HG02943 (cell line): Measurements from ENCODE around the gene SLC15A1.
"Not testable (repeated sequence)": the region's sequence is repeated elsewhere in the genome, so short reads cannot be mapped to it uniquely, and the experiment has no call there.

Experiments used
- ATAC-seq: cut with Tn5 transposase; IDR thresholded peaks from one replicate; pipeline ENCODE4 v1.9.1; 2021; ENCODE audit warnings: mild to moderate bottlenecking, low read depth, moderate library complexity; ENCODE audit not compliant: unreplicated experiment

Gene SLC15A1

DNA sequence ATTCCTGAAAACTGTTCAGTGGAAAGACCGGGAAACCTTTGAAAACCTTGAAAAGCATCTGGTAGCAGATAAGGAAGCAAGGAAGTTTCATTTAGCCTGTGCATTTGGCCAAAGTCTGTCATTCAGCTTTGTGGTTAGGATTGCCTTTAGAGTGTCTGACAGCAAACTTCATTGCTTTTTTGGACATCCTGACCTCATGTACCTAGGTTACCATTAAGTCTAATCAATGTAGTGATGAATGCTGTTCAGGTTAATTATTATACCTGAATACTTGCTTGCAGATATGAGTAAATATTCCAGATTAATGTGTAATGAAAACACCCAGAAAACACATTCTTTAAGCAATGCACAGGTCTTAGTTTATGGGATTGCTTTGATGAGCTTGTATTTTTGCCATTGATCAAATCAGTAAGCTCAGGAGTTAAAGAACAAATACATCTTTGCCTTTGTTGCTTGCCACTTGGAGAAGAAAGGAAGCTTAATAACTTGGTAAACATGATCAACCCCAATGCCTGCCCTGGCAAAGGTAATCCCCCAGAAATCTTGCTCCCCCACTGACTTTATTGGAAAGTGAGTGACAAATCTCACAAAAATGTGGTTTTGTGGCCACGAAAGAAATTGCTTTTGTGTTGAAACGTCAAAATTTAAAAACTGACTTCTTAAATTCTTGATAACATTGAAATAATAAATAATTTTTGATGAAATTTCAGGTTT, 87.4 kb downstream of the SLC15A1 start:
- ATAC-seq: no peak

DNA sequence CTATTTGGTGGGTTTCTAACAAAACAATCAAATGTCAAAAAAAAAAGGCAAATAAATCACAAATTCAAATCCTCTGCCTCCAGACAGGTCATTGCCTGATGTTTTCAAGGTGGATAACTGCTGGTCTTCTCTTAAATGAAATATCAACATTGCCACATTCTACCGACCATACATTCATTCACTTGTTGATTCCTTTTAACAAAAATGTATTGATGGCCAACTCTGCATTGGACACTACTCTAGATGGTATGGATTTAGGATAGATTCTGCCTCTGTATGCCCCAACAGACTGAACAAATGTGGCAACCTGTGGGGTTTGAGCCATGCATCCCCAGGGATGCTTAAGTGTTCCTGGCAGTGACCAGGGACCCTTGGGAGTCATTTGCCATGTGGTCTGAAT, 88.0 kb downstream of the SLC15A1 start:
- no peak for ATAC-seq

DNA sequence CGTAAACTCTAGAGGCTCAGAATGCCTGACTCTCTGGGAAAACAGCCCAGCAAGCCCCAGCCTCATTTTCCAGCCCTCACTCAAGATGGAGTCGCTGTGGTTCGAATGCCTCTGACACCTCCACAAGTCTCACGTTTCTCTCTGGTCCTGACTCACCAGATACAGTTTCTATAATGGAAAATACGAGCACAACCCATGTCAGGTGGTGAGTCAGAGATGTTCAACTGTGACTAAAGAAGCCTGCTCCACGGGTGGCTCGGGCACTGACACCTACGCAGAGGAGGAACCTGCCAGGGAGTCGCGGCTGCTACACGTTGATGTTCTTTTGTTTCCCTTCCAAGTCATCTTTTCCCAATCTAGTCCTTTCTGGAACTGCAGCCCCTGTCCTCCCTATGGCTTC, 88.4 kb downstream of the SLC15A1 start:
- ATAC-seq: no peak

DNA sequence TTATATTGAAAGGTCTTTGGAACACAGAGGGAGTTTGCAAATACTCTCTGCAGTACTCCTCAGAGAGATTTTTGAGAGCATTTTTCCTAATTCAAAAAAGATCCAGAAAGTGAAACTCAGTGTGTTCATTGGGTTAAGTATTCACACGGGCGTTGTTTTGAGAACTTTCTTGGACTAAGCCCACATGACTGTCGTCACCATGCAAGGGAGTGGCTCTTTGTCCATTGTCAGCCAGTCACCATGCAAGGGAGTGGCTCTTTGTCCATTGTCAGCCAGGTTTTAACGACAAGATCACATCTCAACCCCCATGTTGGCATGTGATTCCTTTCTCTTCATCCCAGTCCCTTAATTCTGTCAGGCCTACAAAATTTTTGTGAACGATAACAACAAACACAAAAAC, 94.3 kb downstream of the SLC15A1 start:
- ATAC-seq: no peak

DNA sequence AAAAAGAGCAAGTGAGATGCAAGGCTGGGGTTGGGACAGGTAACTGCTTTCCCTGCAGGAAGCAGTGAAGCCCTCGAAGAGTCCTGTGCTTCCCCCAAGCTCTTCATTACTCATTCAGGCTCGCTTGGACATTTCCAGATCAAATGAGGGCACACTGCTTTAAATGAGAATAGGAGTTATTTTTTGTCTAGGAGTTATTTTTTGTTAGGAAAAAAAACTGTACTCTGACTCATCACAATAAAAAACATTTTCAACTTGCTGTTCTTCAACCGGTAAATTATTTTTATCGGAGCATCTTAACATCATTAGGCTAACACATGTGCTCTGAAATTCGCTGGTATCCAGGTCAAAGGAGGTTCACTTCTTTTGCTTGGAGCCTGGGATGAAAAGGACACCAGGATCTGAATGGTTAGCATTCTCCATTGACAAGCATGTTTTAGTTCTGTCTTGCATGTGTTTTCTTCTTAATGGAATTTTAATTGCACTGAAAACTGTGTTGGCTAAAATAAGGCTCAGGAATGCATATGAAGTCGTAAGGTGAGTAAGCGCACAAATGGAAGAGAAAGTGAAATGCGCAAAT, 94.9 kb downstream of the SLC15A1 start:
- no peak for ATAC-seq

DNA sequence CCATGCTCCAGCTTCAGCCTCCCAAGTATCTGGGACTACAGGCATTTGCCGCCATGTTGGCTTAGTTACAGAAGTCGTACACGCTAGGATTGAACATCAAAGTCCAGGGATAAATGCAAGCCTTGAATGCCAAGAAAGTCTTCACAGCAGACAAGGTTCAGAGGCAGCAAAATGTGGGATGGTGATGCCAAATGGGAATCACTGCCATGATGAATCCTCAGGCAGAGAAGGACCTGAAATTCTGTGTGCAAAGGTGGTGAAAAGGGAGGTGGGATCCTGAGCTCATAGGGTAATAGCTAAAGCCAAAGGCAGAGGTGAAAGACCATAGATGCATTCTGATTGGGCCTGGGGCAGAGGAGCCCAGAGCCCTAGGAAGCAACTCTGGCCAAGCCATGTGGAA, 96.2 kb downstream of the SLC15A1 start:
- no peak for ATAC-seq

DNA sequence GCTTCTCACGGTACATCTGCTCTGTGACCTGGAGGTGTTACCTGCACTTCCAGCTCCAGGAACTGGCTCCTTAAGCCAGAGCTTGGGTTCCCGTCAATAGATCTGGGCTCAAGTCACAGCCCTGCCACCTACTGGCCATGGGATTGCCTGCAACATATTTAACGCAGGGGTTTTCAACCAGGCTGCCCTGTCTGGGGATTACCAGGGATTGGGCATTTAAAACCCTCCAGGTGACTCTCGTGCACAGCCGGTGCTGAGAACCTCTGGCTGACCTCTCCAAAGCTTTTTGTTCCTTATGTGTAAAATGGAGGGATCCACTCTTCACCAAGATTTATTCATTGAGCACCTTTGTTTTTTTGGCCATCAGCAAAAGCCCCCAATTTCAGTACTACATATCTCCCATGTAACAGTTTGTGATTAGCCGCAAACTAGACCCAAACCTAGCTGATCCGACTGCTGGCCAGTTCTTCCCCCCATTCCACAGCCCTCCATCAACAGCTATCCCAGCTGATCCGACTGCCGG, 98.9 kb downstream of the SLC15A1 start:
- ATAC-seq: peak; percentile 88

DNA sequence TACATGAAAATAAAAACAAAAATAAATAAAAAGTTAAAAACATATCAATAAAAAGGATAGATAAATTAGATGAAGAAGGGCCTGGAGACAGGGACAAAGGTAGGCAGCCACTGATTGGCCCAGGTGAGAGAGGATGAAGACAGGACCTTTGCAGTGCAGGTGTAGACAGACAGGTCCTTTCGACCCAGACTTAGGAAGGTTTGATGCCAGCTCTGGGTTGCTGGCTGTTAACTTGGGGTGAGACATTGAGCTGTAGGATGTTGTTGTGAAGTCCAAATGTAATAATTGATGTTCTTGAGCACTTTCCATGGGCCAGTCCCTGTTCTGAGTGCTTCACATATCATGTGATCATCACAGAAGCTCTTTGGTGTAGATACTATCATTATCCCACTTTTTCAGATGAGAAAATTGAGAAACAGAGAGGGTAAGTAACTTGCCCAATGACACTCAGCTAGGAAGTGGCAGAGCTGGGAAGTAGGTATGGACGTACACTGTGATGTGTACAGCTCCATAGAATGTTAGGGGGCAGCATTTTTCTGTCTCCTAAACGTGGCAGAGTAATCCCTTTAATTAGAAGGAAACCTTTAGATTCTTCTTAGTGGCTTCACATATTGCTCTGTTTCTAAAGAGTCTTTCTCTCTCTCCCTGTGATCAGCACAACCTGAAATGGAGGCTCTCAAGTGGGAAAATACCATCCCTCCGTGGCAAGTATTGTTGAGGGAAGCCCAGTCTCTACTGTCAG, 99.6 kb downstream of the SLC15A1 start:
- no peak for ATAC-seq

DNA sequence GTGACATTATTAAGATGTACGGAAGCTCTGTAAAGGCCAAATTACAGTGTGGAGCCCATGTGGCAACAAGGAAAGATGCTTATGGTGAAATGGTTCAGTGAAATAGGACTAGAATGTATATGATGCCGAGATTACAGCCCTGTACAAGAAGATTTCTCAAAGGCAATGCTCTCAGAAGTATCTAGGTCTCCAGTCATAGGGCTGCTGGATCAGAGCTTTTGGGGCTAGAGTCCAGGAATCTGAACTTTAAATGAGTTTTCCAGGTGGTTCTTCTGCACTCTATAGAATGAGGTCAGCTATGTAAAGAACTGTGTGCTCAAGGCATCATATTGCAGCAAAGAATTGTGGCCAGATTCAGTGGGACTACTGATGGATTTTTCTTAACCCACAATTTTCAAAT, 100.2 kb downstream of the SLC15A1 start:
- no peak for ATAC-seq

DNA sequence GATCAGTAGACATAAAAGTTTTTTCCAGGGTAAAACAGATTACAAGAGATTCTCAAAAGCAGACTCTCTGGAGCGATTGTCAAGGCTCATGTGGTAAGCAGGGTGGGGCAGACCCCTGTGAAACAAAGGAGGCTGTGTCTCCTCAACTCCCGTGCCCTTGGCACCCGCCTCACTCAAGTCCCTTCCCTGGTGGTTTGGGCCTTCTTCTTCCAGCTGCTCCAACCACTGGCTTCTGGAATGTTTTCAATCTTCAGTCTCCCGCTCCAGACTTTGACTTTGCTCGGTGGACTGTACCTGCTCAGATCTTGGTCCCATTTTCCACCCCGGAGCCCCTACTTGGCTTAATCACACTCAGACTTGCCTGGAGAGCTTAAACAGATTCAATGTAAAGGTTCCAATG, 100.7 kb downstream of the SLC15A1 start:
- ATAC-seq: no peak

DNA sequence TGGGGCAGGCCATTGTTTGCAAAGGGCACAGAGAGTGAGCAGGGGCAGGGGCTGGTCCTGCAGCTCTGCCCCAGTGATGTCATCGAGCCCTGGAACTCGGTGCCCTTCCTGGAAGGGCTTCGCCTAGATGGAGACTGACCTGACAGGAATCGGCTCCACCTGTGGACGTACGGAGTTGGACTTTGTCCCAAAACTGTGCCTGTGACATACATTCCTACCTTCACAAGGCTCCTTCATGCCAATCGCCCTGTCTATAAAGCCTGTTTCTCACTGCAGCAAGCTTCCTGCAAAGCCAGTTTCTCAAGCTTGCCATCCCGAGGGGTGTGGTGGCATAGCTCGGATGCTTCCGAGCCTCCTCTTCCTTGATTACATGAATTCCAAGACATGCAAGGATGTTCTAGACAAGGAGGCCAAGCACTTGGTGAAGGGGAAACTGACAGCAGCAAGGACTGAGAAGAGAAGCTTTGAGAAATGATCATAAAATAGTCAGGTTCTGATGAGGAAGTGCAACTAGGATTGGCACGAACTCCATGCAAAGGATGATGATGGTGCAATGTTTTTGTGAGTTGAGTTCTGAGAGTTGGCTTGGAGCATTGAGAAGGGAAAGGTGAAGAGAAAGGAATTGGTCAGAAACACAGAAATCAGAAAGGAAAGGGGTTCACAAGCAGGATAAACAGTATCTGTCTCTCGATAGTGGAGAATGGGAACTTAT, 101.9 kb downstream of the SLC15A1 start:
- ATAC-seq: no peak

DNA sequence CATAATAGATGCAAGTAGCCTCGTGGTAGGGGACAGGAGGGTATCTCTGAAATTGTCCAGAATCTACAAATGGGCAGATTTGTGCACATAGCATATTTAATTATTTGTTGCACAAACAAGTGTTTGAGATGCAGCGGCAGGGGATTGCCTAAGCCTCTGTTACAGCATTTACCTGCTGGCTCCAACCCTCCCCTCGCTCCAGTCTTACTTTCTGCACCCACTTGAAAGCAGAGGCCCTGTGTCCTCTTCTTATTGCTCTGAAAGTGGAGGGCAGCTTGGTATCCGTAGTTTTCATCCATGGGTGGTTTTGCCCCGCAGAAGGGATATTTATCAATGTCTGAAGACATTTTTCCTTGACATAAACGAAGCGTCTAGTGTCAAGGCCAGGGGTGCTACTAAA, 102.6 kb downstream of the SLC15A1 start:
- ATAC-seq: no peak

DNA sequence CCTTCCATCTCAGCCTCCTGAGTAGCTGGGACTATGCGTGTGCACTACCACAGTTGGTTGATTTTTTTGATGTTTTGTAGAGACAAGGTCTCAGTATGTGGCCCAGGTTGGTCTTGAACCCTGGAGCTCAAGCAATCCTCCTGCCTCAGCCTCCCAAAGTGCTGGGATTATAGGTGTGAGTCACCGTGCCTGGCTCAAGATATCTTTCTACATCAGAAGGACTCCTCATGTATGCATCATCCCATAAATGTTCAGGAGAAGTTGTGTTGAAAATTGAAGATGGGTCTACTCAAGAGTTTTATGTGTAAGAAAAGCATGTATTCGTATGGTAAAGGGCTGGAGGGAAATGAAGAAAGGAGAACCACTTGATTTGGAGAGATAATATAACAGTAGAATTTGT, 103.8 kb downstream of the SLC15A1 start:
- no peak for ATAC-seq

DNA sequence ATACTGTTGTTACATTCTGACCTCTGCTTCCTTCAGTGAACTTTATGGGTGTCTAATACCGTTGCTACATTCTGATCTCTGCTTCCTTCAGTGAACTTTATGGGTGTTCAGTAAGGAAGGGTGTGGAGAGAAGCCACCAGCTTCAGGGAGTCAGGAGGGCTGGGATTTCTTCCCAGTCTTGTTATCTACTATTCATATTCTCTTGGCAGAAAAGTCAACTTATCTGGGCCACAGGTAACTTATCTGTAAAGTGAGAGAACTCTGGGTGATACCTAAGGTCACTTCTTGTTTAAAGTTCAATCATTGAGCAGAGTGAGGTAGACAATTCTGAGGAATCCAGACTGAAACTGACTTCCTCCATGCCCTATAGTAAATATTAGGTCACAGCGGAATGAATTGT, 104.3 kb downstream of the SLC15A1 start:
- ATAC-seq: no peak

DNA sequence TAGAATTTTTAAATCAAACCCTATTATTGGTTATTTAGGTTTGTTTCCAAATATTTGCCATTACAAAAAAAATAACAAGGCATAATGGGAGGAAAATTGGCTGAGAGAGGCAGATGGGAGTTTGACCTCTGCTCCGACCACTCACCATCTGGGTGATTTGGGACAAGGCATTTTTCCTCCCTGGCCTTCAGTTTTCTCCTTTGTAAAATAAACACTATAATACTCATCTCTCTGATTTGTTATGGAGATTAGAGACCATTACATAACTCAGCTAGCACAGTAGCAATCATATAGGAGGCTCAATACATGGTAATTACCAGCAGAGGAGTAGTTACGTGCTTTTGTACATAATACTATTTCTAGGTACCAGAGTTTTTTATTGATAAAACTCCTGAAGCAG, 105.4 kb downstream of the SLC15A1 start:
- ATAC-seq: no peak

DNA sequence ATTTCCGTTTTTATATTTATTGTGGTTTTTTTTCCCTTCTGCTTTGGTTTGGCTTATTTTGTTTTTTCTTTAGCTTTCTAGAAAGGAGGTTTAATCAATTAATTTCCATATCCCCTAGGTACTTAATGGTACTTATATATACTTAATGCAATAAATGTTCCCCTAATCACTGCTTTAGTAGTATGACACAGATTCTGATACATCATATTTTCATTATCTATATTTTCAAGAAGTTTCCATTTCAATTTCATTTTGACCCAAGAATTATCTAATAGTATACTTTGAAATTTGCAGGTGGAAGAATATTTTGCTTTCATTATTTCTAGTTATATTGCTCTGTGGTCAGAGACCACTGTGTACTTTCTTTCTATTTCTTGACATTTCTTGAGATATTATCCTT, 109.0 kb downstream of the SLC15A1 start:
- ATAC-seq: no peak

DNA sequence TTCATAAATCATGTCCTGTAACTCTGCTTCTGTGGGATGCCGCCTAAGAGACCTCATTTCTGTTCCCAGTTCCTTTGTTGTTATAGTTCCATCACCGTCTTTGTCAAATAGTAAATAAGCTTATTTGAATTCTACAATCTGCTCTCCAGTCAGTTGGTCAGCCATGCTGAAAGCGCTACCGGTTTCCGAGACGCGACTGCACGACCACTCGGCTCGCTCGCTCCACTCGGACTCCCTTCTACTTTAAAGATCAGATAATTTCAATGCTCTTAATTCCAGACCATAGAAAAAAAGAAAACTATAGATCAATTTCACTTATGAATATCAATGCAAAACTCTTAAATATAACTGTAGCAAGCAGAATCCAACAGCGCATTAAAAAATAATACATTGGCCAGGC, 111.4 kb downstream of the SLC15A1 start:
- ATAC-seq: no peak

DNA sequence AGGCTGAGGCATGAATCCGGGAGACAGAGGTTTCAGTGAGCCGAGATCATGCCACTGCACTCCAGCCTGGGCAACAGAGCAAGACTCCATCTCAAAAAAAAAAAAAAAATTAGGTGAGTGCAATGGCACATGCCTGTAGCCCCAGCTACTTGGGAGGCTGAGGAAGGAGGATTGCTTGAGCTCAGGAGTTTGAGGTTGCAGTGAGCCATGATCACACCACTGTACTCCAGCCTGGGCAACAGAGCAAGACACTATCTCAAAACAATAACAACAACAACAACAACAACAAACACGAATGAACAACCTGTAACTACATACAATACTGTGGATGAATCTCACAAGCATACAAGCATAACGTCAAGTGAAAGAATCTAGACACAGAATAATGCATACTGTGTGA, 112.7 kb downstream of the SLC15A1 start:
- not testable (repeated sequence) for ATAC-seq

DNA sequence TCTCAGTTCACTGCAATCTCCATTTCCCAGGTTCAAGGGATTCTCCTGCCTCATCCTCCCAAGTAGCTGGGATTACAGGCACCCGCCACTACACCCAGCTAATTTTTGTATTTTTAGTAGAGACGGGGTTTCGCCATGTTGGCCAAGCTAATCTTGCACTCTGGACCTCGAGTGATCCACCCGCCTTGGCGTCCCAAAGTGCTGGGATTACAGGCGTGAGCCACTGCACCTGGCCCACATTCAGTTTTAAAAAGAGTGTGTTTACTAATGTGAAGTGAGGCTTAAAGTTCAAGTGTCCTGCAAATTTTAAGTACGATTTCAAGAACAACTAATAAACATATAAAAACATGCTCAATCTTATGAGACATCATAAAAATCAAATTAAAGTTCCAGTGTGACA, 114.1 kb downstream of the SLC15A1 start:
- ATAC-seq: not testable (repeated sequence)
